Measurements from ENCODE around the gene CDH13. TPM values are rescaled to one million over a fixed set of nuclear protein-coding genes. Genes with fewer than 3 reads are reported as not detected.

Gene CDH13
- total and polyA plus RNA-seq, 2 donors (not counting 3 experiments of a cell fraction or from before 2014, with no cell fraction given): 96.6 to 124 TPM

- ChIA-PET CTCF (no interaction called here), POLR2A (no interaction called here)
- BruUV-seq (replicated peaks): no TSS peak
Observed at GRCh38 chr16:83623892-83624291, 997.1 kb downstream of the CDH13 start.

More at GRCh38 chr16:83623892-83624291, 997.1 kb downstream of the CDH13 start:
- intact Hi-C loops (cut with micrococcal nuclease) (no loop called here), dilution Hi-C loops (cut with MboI; ENCODE audit: extremely low pct_ligation_motif_present, low sequenced_read_pairs) (no loop called here)
- Histone ChIP-seq H3K27me3 (ENCODE audit: control insufficient read depth in 2 of 2, insufficient read depth in 2 of 2, low read length in 2 of 2) (no peaks in the 10 kb centered on the region), H3K4me3 (replicated peaks in 1 of 3; ENCODE audit: insufficient read depth in 1 of 3, low read depth in 1 of 3, low read length in 3 of 3) (no peak overlapping the region), H3K4me1 (ENCODE audit: control insufficient read depth, extremely low read depth, insufficient read depth, low read length) (no peaks in the 10 kb centered on the region), H3K4me2 (ENCODE audit: insufficient read depth, low read length) (no peak overlapping the region), H4K20me1 (replicated peaks; ENCODE audit: control insufficient read depth, extremely low read depth, insufficient read depth, low read length) (no peaks in the 10 kb centered on the region), H3K27ac (ENCODE audit: insufficient read depth, low read depth, low read length) (no peak overlapping the region), H3K9me1 (replicated peaks; ENCODE audit: control insufficient read depth, extremely low read depth, insufficient read depth, low read length) (no peaks in the 10 kb centered on the region), H3K79me2 (ENCODE audit: control insufficient read depth, insufficient read depth, low read length) (no peaks in the 10 kb centered on the region), H3K9me3 (replicated peaks; ENCODE audit: control insufficient read depth, insufficient read depth, low read length) (no peaks in the 10 kb centered on the region), H3K9ac (replicated peaks; ENCODE audit: extremely low read depth, insufficient read depth, low read length) (no peak overlapping the region), H3K36me3 (ENCODE audit: control insufficient read depth in 2 of 2, extremely low read depth in 1 of 2, insufficient read depth in 2 of 2, low read length in 2 of 2) (no peaks in the 10 kb centered on the region), H2AFZ (ENCODE audit: low read depth, low read length) (no peak overlapping the region)
- DNase-seq (ENCODE audit: low read depth, low spot score) (no peak), FAIRE-seq (no peak)
- TF ChIP-seq CTCF (IDR thresholded peaks at IDR 0.05; ENCODE audit: extremely low read depth in 1 of 2, insufficient read depth in 1 of 2, low read depth in 1 of 2, low read length in 2 of 2): no peak
- no peak for TF ChIP-seq MAX (IDR thresholded peaks at IDR 0.05; ENCODE audit: insufficient read depth, insufficient read length)
- TF ChIP-seq FOS (IDR thresholded peaks at IDR 0.05; ENCODE audit: borderline replicate concordance, insufficient read depth, low read length): no peak
- TF ChIP-seq MYC (IDR thresholded peaks at IDR 0.05; ENCODE audit: low read depth, low read length): no peak
- no peak for TF ChIP-seq GATA2 (IDR thresholded peaks at IDR 0.05; ENCODE audit: insufficient read depth, insufficient read length, low read depth, low read length)
- TF ChIP-seq JUN (IDR thresholded peaks at IDR 0.05; ENCODE audit: borderline replicate concordance, insufficient read depth, insufficient read length, low read depth): no peak
- TF ChIP-seq EZH2 (IDR thresholded peaks at IDR 0.05; ENCODE audit: borderline replicate concordance, low read depth, low read length, severe bottlenecking): no peak
- no peak for TF ChIP-seq POLR2A (IDR thresholded peaks at IDR 0.05; ENCODE audit: low read depth, low read length)
- TF ChIP-seq POLR2AphosphoS5 (IDR thresholded peaks at IDR 0.05; ENCODE audit: insufficient read depth, low read depth, low read length): no peak

All from endothelial cell of umbilical vein (primary cell).